UCSD-AML1 (cell line): ENCODE measurements around the gene ABCC1.
"Not testable (repeated sequence)": the region's sequence is repeated elsewhere in the genome, so short reads cannot be mapped to it uniquely, and the experiment has no call there.

Experiments used
- DNase-seq: peaks from one replicate; lab custom pipeline; 2025; ENCODE audit not compliant: unreplicated experiment; lab: John Stamatoyannopoulos, UW

ABCC1 gene

DNA sequence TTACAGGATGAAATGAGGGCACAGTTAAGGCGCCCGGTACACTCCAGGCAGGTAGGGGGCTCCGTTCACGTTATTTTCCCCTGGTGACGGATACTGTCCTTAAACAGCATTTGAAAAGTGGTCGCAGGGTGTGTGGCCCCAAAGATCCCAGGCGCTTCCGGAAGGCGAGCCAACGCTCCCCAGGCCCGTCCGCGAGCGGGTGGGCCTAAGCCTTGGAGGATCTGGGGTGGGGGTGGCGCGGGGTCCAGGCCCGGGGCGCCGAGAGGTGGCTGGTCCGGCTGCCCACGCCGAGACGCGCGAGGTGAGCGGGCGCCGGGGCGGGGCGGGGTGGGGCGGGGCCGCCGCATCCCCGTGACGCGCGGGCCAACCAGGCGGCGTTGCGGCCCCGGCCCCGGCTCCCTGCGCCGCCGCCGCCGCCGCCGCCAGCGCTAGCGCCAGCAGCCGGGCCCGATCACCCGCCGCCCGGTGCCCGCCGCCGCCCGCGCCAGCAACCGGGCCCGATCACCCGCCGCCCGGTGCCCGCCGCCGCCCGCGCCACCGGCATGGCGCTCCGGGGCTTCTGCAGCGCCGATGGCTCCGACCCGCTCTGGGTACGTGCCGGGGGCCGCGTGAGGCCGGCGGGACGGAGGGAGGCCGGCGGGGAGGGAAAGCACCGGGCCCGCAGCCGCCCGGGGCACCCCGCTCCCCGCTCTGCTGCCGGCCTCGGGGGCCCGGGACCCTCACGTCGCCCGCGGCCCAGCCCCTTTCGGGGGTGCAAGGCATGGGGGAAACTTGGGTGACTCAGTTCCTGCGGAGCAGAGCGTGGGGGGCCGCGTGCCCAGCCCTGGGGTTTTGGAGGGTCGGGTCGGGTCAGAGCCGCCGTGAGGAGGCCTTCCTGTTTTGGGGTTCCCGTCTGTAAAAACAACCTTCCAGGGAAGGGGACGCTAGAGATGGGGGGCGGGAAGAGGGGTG, at the start of gene ABCC1:
Gene ABCC1 (plus strand): TSS at position 407 of the 951 bp plus-strand sequence. CDS start 136 bp downstream, at position 543.
- peak; percentile 63 for DNase-seq

DNA sequence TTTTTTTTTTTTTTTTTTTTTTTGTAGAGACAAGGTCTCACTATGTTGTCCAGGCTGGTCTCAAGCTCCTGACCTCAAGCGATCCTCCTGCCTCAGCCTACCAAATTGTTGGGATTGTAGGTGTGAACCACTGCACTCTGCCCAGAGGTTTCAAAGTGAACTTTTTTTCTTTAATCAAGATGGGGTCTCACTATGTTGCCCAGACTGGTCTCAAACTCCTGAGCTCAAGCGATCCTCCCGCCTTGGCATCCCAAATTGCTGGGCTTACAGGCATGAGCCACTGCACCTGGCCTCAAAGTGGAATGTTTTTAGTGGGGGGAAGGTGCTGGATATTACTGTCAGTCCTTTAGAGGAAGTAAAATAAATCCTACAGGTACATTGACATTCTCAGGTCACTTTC, 49.1 kb upstream of the ABCC1 start:
- DNase-seq = no peak

- no peak for DNase-seq
Measured at GRCh38 chr16:15900901-15901500, 48.4 kb upstream of the ABCC1 start.

DNA sequence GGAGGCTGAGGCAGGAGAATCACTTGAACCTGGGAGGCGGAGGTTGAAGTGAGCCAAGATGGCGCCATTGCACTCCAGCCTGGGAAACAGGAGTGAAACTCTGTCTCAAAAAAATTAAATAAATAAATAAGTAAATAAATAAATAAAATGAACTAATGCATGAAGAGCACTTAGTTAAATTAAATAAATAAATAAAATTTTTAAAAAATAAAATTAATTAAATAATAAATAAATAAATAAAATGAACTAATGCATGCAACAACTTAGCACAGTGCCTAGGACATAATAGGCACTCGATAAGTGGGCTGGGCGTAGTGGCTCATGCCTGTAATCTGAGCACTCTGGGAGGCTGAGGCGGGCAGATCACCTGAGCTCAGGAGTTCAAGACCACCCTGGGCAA, 45.5 kb upstream of the ABCC1 start:
- no peak for DNase-seq

GRCh38 chr16:15906439-15906838, 43.0 kb upstream of the ABCC1 start:
- no peak for DNase-seq

- peak; percentile 18 for DNase-seq
Measured at GRCh38 chr16:15907863-15908478, 41.4 kb upstream of the ABCC1 start.

- no peak for DNase-seq
Measured at GRCh38 chr16:15911198-15911597, 38.2 kb upstream of the ABCC1 start.

- DNase-seq = no peak
Measured at GRCh38 chr16:15913046-15913698, 36.2 kb upstream of the ABCC1 start.

GRCh38 chr16:15915555-15916081, 33.8 kb upstream of the ABCC1 start:
- DNase-seq = no peak

DNA sequence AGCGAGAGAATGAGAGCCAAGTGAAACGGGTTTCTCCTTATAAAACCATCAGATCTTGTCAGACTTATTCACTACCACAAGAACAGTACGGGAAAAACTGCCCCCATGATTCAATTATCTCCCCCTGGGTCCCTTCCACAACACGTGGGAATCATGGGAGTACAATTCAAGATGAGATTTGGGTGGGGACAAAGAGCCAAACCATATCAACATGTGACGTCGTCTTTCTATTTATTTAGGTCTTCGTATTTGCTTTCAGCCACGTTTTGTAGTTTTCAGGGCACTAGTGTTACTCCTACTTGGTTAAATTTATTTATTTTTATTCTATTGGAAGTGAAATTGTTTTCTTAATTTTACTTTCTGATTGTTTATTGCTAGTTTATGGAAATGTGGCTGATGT, 33.1 kb upstream of the ABCC1 start:
- no peak for DNase-seq

DNA sequence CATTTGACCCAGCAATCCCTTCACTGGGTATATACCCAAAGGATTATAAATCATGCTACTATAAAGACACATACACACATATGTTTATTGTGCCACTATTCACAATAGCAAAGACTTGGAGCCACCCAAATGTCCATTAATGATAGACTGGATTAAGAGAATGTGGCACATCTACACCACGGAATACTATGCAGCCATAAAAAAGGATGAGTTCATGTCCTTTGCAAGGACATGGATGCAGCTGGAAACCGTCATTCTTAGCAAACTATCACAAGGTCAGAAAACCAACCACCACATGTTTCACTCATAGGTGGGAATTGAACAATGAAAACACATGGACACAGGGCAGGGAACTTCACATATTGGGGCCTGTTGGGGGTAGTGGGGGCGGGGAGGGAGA, 31.1 kb upstream of the ABCC1 start:
- DNase-seq = not testable (repeated sequence)

GRCh38 chr16:15919331-15919730, 30.1 kb upstream of the ABCC1 start:
- DNase-seq = no peak

DNA sequence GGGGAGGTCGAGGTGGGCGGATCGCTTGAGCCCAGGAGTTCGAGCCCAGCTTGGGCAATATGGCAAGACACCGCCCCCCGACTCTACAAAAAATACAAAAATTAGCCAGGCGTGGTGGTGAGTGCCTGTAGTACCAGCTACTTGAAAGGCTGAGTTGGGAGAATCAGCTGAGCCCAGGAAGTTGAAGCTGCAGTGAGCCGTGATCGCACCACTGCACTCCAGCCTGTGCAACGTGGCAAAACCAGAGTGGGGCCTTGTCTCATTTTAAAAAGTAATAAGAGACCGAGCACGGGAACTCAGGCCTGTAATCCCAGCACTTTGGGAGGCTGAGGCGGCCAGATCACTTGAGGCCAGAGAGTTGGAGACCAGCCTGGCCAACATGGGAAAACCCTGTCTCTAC, 24.4 kb upstream of the ABCC1 start:
- no peak for DNase-seq

GRCh38 chr16:15925631-15926030, 23.8 kb upstream of the ABCC1 start:
- DNase-seq = no peak

GRCh38 chr16:15928261-15929104, 20.9 kb upstream of the ABCC1 start:
- no peak for DNase-seq

DNA sequence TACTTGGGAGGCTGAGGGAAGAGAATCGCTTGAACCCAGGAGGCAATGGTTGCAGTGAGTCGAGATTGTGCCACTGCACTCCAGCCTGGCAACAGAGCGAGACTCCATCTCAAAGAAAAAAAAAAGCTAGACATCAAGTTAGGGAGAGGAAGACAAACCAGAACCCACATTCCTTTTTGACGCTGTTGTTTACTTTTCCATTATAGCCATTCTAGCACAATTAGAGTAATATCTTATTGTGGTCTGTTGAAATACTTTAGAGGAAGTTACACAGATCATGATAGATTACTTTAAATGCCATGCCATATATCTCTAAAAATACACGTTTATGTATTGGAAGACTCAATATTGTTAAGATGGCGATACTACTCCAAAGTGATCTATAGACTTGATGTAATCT, 16.5 kb upstream of the ABCC1 start:
- no peak for DNase-seq

DNA sequence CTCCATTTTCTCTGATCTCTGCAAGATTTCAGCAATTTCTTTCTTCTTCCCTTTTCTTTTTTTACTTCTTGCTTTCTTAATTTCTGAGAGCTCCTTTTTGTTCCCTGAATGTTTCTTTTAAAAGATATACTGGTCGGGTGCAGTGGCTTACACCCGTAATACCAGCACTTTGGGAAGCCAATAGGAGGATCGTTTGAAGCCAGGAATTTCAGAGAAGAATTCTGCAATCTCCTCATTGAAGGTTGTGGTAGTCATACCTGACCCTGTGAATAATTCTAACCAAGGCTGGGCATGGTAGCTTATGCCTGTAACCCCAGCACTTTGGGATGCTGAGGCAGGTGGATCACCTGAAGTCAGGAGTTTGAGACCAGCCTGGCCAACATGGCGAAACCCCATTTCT, 15.6 kb upstream of the ABCC1 start:
- DNase-seq = no peak

GRCh38 chr16:15934991-15935390, 14.4 kb upstream of the ABCC1 start:
- DNase-seq = no peak

- not testable (repeated sequence) for DNase-seq
Measured at GRCh38 chr16:15936809-15937208, 12.6 kb upstream of the ABCC1 start.
